PC-9 (cell line): ENCODE data around the gene IRF2. TPM values are rescaled to one million over a fixed set of nuclear protein-coding genes. Genes with fewer than 3 reads are reported as not detected.

Source experiments
- BruUV-seq: library from RNA; stranded (reverse); fragments of 400-500 nt; replicated peaks from 2 replicates; lab custom pipeline; 2021; lab: Mats Ljungman, UMichigan
- CTCF ChIA-PET: fragments of 300-600 bp; sonication (Branson Sonifier 250); formaldehyde crosslinking; loops from one replicate; lab custom pipeline; 2022; ENCODE audit warnings: antibody characterized with exemption; lab: Charles Lee
- POLR2A ChIA-PET: fragments of 300-600 bp; sonication (Branson Sonifier 250); formaldehyde crosslinking; loops from one replicate; lab custom pipeline; 2022; ENCODE audit warnings: antibody characterized with exemption; ENCODE audit not compliant: unreplicated experiment; lab: Charles Lee
- DNase-seq, 2 experiments: peaks; one replicate each; pipeline versions ENCODE4 v3.0.0 to v3.0.0-alpha.2; 2015 to 2022; ENCODE audit warnings: mixed read lengths in 1 of 2
- H2AFZ ChIP-seq: fragments of 200-600 bp; sonication (generic); 2 replicates; pipeline ENCODE4 v1.8.1; 2017; ENCODE audit warnings: antibody characterized with exemption
- H3F3A ChIP-seq: fragments of 200-600 bp; sonication (generic); 2 replicates; pipeline ENCODE4 v1.8.1; 2017; ENCODE audit warnings: antibody characterized with exemption, mild to moderate bottlenecking, low read depth; ENCODE audit not compliant: insufficient read depth
- H3K27ac ChIP-seq: fragments of 200-600 bp; sonication (generic); 2 replicates; pipeline ENCODE4 v1.6.1; 2016; ENCODE audit warnings: mixed run types
- H3K27me3 ChIP-seq: fragments of 200-600 bp; sonication (generic); 2 replicates; pipeline ENCODE4 v1.6.1; 2016; ENCODE audit warnings: low read depth, mixed run types; ENCODE audit not compliant: insufficient read depth
- H3K36me3 ChIP-seq: fragments of 200-600 bp; sonication (generic); 2 replicates; pipeline ENCODE4 v1.6.1; 2016; ENCODE audit warnings: low read depth, mixed run types
- H3K4me1 ChIP-seq: fragments of 200-600 bp; sonication (generic); replicated peaks from 2 replicates; pipeline ENCODE4 v1.6.1; 2016; ENCODE audit warnings: mixed run types; ENCODE audit not compliant: insufficient read depth
- H3K4me2 ChIP-seq: fragments of 200-600 bp; sonication (generic); 2 replicates; pipeline ENCODE4 v1.6.1; 2017; ENCODE audit warnings: mixed run types
- H3K4me3 ChIP-seq: fragments of 200-600 bp; sonication (generic); 2 replicates; pipeline ENCODE4 v1.6.1; 2016; ENCODE audit warnings: mixed run types
- H3K79me2 ChIP-seq: fragments of 200-600 bp; sonication (generic); 2 replicates; pipeline ENCODE4 v1.6.1; 2017; ENCODE audit warnings: low read depth, mixed run types
- H3K9me2 ChIP-seq: fragments of 200-600 bp; sonication (generic); 2 replicates; pipeline ENCODE4 v1.8.1; 2017; ENCODE audit warnings: mild to moderate bottlenecking; ENCODE audit not compliant: insufficient read depth
- H3K9me3 ChIP-seq: fragments of 200-600 bp; sonication (generic); 2 replicates; pipeline ENCODE4 v1.8.1; 2016; ENCODE audit warnings: low read depth; ENCODE audit not compliant: insufficient read depth
- H4K20me1 ChIP-seq: fragments of 200-600 bp; sonication (generic); 2 replicates; pipeline ENCODE4 v1.8.1; 2017; ENCODE audit not compliant: insufficient read depth
- EZH2 ChIP-seq: fragments of 200-600 bp; sonication (generic); IDR thresholded peaks from 2 replicates; pipeline ENCODE4 v1.8.0; 2017; ENCODE audit warnings: antibody characterized with exemption, low read depth
- intact Hi-C: fragments of 100-400 bp; cut with micrococcal nuclease; formaldehyde crosslinking; loops from one replicate; pipeline ENCODE4 v1.10.0; 2022; ENCODE audit not compliant: unreplicated experiment
- total RNA-seq: library from RNA; stranded (reverse); gene quantifications from 2 replicates; pipeline ENCODE4 v1.2.3, GENCODE V29; 2021
- TF ChIP-seq, protein P1 (sequence below): fragments of 200-600 bp; sonication (generic); conservative IDR thresholded peaks from 2 replicates; pipeline ENCODE4 v1.6.1; 2017; ENCODE audit warnings: mixed run types, antibody characterized with exemption, mild to moderate bottlenecking, moderate library complexity

Gene IRF2
- total RNA-seq, 1 experiment from 2014 or later, result 34.4 TPM

DNA sequence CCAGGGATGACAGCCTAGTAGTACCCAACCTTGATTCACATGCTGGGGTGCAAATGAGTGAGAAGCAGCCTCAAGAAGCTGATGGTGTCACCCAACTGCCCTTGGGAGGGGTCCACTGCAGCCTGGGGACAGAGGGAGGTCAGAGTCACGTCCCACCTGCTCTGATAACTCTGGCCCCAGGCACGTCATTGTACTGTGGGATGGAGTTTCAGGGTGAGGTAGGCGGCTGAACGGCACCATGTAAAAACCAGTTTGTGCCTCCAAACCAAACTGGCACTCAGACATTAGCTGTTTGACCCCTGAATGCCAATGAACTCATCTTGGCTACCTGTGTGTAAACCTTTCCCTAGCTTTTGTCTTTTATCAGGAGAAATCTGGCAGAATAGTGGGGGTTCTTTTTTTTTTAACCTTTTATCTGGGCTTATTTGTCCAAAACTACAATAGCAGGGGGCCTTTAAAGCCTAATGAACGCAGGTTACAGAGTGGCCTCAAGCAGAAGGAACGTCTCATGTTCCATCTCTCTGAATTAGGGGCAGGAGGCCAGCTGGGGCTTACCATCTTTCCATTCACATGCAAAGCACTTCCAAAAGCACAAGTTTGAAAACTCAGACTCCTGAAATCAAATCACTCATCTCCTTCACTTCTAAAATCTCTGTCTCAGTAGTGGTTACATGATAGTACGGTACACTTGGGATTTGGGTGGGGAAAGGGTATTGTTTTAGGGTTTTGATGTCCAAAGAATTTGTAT, 89.4 kb downstream of the IRF2 start:
- ChIA-PET CTCF (interaction anchor here (0.6 to 1.7 kb wide), 2 partner anchors 97 to 115 kb away, joined by 5 read pairs; no protein-coding TSS in a partner anchor), POLR2A (no interaction called here)
- Histone ChIP-seq H3K79me2 (no peaks in the 10 kb centered on the region), H3K4me3 (no peak overlapping the region; the same call in 1 of the 2 replicates), H3K9me2 (no peaks in the 10 kb centered on the region), H3K27ac (peak overlapping the region; percentile 96), H3K36me3 (no peaks in the 10 kb centered on the region), H4K20me1 (no peaks in the 10 kb centered on the region), H2AFZ (no peak overlapping the region), H3F3A (peaks cover 30% of the 10 kb centered on the region), H3K9me3 (no peaks in the 10 kb centered on the region), H3K4me1 (peaks cover 41% of the 10 kb centered on the region), H3K27me3 (no peaks in the 10 kb centered on the region), H3K4me2 (peak overlapping the region; percentile 95)
- intact Hi-C loops, result loop anchor here (1.0 kb wide), 2 partner anchors 117 to 152 kb away; no protein-coding TSS in a partner anchor
- peak in 1 of 2 experiments; percentile 22 for DNase-seq
- TF ChIP-seq, protein P1, sequence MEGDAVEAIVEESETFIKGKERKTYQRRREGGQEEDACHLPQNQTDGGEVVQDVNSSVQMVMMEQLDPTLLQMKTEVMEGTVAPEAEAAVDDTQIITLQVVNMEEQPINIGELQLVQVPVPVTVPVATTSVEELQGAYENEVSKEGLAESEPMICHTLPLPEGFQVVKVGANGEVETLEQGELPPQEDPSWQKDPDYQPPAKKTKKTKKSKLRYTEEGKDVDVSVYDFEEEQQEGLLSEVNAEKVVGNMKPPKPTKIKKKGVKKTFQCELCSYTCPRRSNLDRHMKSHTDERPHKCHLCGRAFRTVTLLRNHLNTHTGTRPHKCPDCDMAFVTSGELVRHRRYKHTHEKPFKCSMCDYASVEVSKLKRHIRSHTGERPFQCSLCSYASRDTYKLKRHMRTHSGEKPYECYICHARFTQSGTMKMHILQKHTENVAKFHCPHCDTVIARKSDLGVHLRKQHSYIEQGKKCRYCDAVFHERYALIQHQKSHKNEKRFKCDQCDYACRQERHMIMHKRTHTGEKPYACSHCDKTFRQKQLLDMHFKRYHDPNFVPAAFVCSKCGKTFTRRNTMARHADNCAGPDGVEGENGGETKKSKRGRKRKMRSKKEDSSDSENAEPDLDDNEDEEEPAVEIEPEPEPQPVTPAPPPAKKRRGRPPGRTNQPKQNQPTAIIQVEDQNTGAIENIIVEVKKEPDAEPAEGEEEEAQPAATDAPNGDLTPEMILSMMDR, result no peak
- no peak for TF ChIP-seq EZH2
- no TSS peak for BruUV-seq

DNA sequence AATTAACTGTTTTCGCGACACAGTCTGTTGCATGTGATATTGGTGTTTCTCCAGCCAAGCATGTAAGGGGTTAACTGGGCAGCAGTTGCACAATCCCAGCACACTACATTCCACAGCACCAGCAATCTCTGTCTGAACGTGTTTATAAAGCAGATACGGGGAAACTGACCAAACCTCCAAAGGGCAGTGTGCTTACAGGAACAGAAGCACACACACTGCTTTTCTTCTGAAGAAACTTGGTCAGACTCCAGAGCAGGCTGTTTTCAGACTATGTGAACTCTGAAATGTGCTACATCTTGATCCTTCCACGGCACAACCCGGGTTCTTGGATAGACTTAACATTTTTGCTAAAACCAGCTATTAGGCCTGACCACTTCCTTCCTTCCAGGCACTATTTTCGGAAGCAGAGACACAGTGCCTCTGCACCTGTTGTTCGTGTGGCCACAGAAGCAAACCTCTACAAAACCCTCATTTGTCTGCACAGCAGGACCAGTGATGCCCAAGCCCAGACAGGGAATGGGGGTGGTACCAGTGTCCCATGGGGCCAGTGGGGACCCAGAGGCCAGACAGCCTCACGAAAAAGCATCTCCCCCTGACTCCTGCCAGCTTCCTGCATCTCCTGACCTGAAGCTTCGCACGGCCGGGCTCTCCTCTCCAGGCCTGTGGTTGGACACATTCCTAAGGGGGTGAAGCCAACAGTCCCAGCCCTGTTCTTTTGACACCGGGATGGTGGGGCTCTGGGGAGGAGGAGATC, 90.1 kb downstream of the IRF2 start:
- CTCF ChIA-PET, result interaction anchor here (0.6 to 1.7 kb wide), 2 partner anchors 97 to 115 kb away, joined by 5 read pairs; no protein-coding TSS in a partner anchor
- Histone ChIP-seq H3K4me3 (peak overlapping the region; percentile 59; the same call in 1 of the 2 replicates), H2AFZ (peak overlapping the region; percentile 69; the same call in 1 of the 2 replicates), H3K9me3 (no peaks in the 10 kb centered on the region), H3K36me3 (no peaks in the 10 kb centered on the region), H3K27ac (peak overlapping the region; percentile 96), H3K4me1 (peaks cover 41% of the 10 kb centered on the region), H3K9me2 (no peaks in the 10 kb centered on the region), H4K20me1 (no peaks in the 10 kb centered on the region), H3K27me3 (no peaks in the 10 kb centered on the region), H3K4me2 (peak overlapping the region; percentile 95), H3F3A (peaks cover 30% of the 10 kb centered on the region), H3K79me2 (no peaks in the 10 kb centered on the region)
- no peak for TF ChIP-seq EZH2
- TF ChIP-seq, protein P1, result no peak
- intact Hi-C loops, result loop anchor here (1.0 kb wide), 2 partner anchors 116 to 153 kb away; no protein-coding TSS in a partner anchor
- POLR2A ChIA-PET, result interaction anchor here (0.5 to 0.8 kb wide), 3 partner anchors 40 to 1012 kb away, joined by 3 to 6 read pairs (median 6); partner anchors contain the start of gene ANKRD37
- DNase-seq, result peak; percentile 44 to 74
- no TSS peak for BruUV-seq

DNA sequence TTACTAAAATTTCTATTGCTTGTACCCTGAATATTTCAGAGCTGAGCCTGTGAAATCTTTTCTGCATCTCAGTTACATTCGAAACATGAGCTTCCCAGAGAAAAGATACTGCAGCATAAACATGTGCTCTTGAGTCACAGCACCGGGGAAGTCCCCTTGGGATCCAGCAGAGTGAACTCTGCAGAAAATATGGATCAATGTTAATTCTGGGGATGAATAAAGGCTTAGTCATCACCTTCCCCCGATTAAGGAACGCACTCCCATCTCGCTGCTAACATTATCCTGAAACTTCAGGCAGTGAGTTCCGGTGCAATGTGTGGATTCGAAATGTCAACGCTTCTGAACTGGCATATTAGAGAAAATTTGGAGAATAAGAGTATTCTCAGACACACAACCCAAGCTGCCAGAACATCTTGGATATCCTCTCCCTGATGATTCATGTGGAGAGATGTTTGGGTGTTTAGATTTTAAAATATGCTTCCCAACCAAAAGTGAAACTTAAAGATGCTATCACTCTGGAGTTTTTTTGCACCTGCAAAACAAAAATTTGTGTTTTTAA, 90.8 kb downstream of the IRF2 start:
- BruUV-seq, result TSS peak; percentile 11
- ChIA-PET POLR2A (interaction anchor here (0.5 to 0.8 kb wide), 3 partner anchors 40 to 216 kb away, joined by 3 to 6 read pairs (median 3); no protein-coding TSS in a partner anchor), CTCF (interaction anchor here (1.7 kb wide), 1 partner anchor 96 kb away, joined by 5 read pairs; no protein-coding TSS in a partner anchor)
- intact Hi-C loops, result loop anchor here (1.0 to 2.0 kb wide), 5 partner anchors 53 to 154 kb away; partner anchors contain the start of gene IRF2
- H3K27me3 ChIP-seq, result no peaks in the 10 kb centered on the region
- H3K9me2 ChIP-seq, result no peaks in the 10 kb centered on the region
- TF ChIP-seq, protein P1, result no peak
- TF ChIP-seq EZH2, result no peak
- H3K79me2 ChIP-seq, result no peaks in the 10 kb centered on the region
- peaks cover 41% of the 10 kb centered on the region for H3K4me1 ChIP-seq
- peak overlapping the region; percentile 59; the same call in 1 of the 2 replicates for H3K4me3 ChIP-seq
- H3K36me3 ChIP-seq, result no peaks in the 10 kb centered on the region
- no peaks in the 10 kb centered on the region for H3K9me3 ChIP-seq
- peak overlapping the region; percentile 96 for H3K27ac ChIP-seq
- no peaks in the 10 kb centered on the region for H4K20me1 ChIP-seq
- H2AFZ ChIP-seq, result no peak overlapping the region
- peak; percentile 49 to 89 for DNase-seq
- H3F3A ChIP-seq, result peaks cover 30% of the 10 kb centered on the region
- peak overlapping the region; percentile 95 for H3K4me2 ChIP-seq
